NCI-H1436 (cell line): ENCODE results near the gene SEMA3F.
A peak's percentile ranks its signal among the peaks of the same experiment; 100 is the strongest.

Experiments
- DNase-seq: peaks from one replicate; lab custom pipeline; 2025; lab: John Stamatoyannopoulos, UW

Gene SEMA3F

DNA sequence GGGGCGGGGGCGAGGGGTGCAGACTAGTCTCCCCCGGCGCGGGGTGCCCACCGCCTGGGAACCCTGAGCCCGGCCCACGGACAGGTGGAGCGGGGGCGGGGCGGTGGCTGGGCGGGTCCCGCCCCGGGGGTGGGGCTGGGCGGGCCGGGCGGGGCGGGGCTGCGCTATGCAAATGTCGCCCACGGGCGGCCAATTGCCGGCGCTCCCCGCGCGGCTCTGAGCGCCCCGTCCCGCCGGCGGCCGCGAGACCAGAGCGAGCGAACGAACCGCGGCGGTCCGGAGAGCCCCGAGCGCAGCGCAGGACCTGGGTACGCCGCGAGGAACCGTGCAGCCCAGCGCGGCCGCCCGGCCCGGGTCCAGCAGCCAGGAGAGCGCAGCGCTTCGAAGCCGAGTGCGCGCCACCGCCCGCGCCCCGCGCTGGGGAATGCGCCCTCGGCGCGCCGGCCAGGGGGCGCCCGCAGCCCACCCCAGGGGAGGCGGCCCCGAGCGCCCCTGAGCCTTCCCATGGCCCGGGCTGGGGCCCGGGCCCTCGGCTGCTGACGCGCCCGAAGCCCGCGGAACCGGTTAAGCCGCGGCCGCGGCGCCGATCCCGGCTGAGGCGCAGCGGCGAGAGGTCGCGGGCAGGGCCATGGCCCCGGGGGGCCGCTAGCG is at the start of gene SEMA3F:
TSS of gene SEMA3F (plus strand) at position 485 of the 651 bp plus-strand sequence. CDS start 4,299 bp downstream, outside the sequence.
- peak; percentile 42 for DNase-seq

DNA sequence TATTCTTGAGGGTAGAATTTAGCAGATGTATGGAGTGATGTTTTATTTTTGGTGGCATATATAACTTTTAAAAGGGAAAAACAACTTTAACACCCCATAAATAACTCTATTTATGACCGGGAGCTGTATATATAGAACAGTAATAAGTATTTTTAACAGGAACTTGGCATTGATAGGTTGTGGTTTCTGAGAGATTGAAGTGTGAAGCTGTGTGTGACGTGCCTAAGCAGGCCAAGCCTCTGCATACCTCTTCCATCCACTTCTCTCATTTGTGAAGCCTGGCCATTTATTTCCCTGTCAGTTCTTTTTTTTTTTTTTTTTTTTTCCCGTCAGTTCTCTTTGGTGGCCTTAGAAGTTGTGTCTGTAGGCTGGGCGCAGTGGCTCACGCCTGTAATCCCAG is 43.4 kb upstream of the SEMA3F start:
- DNase-seq, result no peak

DNA sequence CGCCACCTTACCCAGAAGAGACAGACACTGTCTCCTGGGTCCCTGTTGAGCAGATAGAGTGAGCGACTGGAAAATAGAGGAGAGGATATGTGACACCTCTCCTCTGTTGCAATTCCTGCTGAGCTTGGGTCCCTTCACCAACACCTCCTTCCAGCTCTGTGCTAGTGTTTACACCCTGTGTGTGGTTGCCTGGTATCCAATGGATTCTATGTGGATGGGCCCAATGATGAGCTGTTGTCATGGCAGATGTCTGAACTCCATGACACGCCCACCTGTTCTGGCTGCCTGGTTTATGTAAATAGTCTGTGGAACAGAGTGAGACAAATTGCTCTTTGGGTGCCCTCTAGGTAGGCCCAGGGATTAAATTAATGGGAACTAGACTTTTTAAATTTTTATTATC is 42.7 kb upstream of the SEMA3F start:
- no peak for DNase-seq

DNA sequence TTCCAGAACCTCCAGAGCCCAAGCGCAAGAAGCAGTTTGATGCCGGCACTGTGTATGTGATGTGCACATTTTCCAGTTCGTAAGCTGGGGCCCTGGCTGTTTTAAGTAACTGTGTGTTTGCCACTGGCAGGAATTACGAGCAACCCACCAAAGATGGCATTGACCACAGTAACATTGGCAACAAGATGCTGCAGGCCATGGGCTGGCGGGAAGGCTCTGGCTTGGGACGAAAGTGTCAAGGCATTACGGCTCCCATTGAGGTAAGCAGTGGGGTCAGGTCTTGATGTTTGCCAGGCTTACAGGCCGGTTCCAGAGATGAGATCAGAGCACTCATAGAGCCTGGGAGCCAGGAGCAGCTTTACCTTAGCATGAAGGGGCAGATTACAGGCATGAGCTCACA is 38.0 kb upstream of the SEMA3F start:
- no peak for DNase-seq

DNA sequence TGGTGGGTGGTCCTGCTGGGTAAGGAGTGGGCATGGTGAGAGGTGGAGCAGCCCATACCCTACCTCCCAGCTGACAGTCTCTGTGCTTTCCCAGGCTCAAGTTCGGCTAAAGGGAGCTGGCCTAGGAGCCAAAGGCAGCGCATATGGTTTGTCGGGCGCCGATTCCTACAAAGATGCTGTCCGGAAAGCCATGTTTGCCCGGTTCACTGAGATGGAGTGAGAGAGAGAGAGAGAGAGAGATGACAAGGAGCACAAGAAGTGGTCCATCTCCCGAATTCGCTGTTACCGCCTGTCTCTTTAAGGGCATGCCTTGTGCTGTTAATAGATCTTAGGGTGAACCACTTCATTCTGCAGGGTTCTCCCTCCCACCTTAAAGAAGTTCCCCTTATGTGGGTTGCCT is 36.9 kb upstream of the SEMA3F start:
- no peak for DNase-seq

DNA sequence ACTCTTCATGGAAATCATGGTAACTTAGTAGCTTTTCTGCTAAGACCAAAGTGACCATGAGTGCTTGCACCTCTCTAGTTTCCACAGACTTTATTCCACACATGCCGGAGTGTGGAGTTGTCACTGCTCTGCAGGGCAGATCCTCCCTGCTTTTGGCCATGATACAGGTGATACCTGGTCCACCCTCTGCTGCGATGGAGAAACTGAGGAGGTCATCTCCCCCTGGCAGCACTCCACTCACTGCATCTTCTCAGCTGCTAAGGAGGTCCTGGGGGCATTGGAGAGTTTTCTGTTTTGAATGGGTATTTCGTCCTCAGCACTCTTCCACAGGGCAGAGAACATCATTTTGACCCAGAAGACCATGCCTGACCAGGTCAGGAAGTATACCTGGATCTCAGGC is 35.3 kb upstream of the SEMA3F start:
- no peak for DNase-seq

DNA sequence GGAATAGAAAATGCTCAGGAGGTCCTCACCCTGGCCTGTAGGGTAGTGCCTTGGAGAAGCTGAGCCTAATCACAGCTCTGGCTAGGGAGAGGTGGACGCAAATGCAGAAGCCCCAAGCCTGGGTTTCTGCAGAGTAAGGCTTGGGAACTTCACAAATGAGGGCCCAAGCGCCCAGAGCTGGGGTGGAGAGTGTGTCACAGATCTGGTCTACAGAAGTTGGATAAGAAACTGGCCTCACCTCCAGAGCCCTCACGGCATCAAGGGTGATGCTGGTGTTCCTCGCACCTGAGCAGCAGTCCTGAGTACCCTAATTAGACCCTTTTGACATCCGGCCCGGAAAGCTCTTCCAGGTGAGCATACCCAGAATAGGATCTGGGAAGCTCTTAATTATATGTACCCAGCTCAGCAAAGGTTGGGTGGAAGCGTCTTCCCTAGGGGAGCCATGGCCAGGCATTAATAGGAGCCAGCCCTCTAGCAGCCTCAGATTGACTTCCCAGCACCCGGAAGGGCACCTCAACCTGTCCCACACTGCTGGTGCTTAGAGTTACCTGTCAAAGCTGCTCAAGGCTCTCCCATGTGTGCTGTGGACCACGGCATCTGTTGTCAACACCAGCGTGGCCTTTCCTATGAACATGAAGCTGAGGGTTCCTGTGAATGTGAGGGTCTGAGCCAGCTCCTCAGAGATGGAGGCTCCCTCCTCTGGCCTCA is 34.6 kb upstream of the SEMA3F start:
- DNase-seq, result no peak

DNA sequence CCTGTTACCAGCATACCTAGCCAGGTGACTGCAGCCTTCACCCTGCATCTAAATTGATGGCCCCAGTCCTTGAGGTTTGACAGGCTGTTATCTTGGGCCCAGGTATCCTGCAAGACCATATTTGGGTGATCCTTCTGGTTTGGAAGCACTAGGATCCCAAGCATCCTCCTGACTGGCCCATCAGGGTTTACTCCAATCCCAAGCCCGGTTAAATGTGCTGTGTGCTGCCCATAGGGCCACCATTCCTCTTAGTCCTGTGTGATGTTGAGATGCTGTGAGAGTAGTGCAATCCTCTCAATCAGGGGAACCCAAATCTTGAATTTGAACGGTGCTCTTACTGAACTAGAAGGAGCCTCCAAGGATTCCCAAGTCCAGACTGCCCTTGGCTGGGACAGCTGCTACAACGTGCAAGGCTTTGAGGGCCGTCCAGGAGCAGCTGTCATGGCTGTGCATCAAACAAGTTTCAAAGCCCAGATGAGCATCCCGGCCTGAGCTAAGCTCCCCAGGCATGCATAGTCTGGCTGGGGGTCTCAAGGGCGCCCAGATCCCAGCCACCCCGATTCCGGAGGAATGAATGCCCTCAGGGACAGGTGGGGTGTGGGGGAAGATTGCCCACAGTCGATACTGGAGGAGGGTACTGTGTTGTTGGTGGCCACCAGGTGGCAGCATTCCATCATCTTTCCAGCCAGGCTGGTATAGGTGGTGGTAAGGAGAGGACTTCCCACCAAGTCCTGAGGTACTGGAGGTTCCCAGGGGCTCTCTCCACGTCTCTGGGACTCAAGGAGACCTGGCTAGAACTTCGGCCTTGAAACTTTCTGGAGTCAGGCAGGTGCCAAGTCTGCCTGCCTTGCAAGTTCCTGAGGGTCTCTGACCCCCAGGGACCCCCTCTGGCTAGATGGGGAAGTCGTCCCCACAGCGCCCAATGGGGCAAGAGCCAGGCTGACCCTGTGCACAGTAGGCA is 33.8 kb upstream of the SEMA3F start:
- DNase-seq, result peak; percentile 41

DNA sequence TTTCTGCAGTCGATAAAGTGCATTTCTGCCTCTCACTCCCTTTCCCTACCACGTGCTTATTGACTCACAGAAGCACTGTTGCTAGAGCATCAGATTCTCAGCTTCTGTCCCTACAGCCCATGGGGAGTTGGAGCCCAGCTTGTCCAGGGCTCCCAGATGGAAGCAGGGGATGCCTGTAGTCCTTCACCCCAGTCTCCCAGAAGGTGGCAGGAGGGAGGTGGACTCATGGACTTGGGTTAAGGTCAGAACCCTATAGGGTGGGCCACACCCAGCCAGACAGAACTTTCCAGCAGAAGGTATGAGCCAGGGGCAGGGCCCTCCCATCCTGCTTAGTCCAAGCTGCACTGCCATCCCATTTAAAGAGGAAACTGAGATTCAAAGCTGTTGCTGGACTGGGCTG is 33.1 kb upstream of the SEMA3F start:
- DNase-seq, result no peak

DNA sequence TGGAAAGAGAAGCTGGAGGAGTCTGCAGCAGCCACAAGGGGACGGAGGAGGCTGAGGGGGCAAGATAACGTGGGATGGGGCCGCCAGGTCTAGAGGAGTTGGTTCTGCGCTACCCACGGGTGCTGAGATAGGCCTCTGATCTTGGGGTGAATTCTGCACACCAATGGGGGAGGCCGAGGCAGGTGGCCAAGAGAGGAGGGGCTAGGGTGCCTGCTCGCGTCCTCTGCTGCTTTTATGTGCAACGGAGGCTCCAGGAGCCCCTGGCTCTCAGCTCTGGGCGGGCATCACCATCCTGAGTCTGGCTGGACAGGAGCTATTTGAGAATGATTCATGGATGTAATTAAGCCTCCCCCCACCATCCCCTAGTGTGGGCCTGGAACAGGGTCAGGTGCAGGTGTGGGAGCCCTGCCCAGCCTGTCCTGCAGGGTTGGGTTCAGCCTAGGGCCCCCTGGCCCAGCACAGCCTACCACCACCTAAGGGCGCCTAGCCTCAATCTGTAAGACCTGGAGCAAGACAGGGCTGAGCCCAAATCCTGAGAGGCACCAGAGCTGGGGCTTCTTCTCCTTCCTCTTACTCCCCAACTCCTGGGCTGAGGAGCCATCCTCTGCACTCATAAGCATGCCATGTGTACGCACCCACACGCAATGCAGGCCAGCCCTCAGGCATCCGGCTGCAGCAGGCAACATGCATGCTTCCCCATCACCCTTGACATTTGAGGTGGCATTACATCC is 32.3 kb upstream of the SEMA3F start:
- no peak for DNase-seq

DNA sequence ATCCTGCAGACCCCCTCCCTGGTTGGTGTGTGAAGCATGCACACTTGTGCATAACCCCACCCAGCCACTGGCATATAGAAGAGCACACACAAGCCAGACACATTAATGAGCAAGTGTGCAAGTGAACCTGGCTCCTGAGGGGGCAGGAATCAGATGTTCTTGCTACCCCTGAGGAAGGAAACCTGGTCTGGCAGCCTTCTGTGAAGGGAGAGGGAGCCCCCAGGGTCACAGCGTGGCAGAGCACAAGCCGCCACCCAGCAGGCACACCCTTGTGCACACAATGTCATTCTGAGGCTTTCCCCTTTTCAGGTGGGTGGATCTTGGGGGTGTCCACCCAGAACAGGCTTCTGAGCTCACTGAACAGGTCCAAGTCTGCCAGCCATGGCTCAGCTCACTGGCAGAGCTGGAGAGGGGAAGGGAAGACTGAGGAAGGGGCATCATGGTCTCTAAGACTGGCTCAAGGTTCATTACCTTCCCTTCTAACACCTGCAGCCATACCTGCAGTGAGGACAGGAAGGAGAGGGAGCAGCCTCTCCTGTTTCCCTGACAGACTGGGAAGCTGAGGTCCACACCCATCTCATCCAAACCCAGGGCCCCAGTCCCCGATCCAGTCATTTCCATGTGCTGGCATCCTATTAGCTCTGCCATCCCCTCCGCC is 31.6 kb upstream of the SEMA3F start:
- DNase-seq, result no peak

DNA sequence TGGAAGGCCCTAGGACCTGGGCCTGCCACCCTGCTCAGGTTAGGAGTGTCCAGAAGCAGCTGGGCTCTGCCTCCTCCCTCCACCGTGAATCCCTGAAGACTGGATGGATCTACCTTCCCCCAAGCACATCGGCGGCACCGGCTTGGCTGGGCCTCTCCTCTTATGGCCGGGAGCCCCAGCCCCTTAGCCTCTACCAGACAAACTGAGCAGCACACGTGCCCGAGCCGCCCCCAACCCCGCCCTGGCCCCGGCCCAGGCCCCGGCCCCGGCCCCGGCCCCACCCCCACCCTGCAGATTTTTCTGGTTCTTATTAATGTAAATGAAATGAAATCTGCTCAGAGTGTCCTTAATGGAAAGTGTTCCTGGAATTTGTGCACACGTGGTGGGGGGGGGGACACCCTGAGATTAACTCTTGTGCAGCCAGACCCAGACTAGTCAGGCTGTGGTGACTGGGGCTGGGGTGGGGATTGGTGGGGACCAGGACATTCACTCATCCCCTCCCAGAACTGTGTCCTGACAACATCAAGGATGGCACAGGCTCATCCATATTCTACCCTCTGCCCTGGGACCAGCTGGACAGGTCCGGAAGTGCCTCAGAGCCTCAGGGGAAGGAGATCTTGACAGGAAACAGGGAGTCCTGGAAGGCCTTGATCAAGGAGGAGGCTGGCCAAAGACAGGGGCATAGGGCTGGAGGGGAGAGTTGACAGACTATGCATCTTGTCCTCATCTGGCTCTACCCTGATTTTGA is 30.9 kb upstream of the SEMA3F start:
- no peak for DNase-seq

DNA sequence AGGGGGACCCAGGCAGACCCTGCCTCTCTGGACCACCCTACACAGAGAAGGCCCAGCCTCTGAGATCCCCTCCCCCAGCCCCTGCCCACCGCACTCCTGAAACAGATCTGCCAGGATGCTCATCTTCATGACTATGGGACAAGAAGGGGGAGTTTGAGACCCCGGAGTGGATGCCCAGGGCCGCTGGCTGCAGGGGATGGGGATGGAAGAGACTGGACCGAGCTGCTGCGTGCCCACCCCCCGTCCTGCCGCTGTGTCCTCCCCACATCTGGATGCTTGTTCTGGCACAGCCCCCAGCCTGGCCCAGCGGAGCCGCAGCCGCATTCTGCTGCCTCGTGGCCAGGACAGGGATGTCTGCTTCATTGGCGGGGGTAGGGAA is 30.3 kb upstream of the SEMA3F start:
- no peak for DNase-seq

DNA sequence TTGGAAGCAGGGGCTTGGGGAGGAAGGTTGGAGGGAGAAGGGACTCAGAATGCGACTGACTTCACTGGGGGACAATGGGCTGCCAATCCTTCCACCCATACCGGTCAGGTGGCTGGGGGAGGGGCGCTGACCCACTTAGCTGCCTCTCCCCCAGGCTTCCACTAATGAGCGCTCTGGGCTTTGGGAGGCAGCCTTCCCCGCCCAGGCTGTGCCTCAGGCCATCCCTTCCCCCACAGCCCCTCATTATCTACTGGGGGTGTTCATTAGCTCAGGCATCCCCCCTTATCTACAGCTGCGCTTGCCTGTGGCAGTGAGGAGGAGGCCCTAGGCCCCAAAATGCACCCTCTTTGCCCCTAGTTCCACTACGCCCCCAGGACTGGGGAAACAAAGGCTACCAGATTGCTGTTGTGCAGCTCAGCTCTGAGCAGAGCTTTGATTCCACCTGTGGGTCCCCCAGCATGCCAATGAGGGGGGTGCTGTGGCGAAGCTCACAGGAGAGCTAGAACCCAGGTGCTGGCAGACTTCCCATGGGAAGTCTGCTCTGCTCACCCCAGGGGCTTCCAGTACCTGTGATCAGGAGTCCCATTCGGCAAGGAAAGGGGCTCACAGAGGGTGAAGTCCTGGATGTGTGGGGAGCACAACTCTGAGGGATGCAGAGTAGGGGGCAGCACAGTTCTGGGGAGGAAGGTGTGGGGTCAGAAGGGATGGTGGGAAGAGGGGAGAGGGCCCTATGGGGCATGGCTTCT is 29.4 kb upstream of the SEMA3F start:
- no peak for DNase-seq

DNA sequence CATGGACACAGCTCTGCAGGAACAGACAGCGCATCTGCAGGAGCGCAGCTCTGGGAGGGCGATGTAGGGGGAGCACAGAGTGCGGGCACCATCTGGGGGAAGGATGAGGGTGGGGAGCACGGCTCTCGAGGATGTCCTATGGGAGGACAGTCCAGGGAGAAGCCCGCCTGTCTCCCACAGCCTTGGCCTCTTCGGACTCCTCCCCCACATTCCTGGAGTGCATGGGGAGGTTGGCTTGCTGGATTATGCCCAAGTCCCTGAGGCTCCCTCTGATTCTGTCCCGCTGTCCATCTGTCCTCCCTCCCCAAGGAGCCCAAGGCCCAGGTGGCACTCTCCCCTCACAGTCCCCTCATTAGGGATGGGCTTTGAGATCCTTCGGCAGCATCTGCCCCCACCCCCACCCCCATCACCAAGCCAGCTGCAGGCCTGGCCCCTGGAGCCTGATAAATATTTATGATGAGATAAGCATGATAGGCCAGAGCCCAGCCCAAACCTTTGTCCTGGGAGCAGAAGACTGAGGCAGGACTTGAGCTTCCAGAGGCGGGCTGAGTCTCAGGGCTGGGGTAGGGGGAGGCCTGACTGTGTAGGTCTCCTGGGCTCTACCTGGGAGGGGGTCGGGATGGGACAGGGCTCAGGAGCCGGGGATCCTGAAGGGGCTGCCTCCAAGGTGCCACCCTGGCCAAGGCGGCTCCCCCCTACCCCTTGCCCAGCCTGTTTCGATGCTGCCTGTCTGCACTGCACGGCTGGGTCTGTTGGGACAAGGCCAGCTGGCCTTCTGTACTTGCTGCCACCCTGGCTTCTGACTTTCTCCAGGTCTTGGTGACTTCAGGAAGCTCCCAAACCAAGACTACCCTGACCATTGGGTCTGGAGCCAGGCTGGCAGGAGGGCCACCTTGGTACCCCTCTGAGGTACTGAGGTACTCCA is 28.6 kb upstream of the SEMA3F start:
- DNase-seq, result no peak

DNA sequence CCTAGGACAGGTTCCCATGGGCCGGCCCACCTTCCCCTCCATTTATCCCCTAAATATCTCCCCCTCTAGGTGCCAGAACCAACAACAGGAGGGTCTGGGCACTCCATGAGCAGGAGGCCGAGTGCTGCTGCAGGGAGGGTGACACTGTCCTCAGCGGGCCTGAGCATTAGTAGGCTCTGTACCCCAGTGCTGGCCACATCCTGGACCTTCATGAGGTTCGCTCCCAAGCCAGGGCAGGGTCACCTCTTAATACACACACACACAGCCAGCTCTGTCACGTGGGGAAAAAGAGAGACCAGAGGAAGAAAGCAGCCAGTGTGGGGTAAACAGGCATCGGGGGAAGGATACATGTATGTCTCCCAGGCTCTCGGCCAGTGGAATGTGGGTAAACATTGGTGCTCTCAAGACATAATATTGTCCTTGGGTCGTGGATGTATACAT is 27.9 kb upstream of the SEMA3F start:
- no peak for DNase-seq

DNA sequence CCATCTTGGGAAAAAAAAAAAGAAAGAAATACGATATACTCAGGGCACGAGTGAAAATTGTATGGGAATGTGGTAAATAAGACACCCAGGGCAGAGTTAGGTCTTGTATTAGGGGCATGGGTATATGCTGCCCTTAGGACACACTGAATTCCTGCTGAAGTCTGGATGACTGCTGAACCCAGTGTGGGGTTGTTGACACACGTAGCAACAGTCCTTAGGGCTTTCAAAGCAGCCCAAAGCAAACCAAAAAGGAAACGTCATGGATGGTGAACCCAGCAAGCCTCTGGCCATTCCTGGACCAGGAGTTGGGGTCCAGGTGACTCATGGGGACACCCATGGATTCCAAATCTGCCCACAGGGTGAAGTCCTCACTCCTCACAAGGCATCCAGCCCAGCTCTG is 27.1 kb upstream of the SEMA3F start:
- DNase-seq, result no peak

DNA sequence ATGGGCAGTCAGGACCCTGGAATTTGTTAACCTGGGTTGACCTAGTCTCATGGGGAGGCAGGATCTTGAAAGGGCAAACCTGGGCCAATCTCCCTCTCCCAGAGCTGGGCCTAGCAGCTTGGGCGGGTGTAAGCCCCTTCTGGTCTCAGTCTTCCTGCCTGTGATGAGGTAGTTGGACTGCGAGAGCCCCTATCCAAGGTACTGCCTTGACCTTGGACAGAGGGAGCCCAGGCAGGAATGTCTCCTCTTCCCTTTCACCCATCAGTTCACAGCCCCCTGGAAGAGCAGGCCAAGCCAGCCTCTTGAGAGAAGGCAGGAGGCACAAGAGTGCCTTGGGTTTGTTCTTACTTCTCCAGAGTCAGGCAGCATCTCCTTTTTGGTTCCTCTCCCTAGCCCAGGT is 24.7 kb upstream of the SEMA3F start:
- no peak for DNase-seq
